BE2C (cell line): Measurements from ENCODE around the gene DRGX.

Source experiments
- DNase-seq: peaks from one replicate; pipeline ENCODE4 v3.0.0-alpha.2; 2020
- H3K27me3 ChIP-seq: fragments of 250-450 bp; sonication (Bioruptor Pico); 2 replicates; pipeline ENCODE4 v1.5.1; 2020; ENCODE audit warnings: mild to moderate bottlenecking
- H3K36me3 ChIP-seq: fragments of 250-450 bp; sonication (Bioruptor Pico); 2 replicates; pipeline ENCODE4 v1.5.1; 2020; ENCODE audit warnings: mild to moderate bottlenecking
- H3K4me1 ChIP-seq: fragments of 250-450 bp; sonication (Bioruptor Pico); 2 replicates; pipeline ENCODE4 v1.5.1; 2020
- H3K4me3 ChIP-seq: 2 replicates; pipeline ENCODE4 v1.5.1; 2011; ENCODE audit warnings: low read depth, low read length
- H3K9me3 ChIP-seq: fragments of 250-450 bp; sonication (Bioruptor Pico); 2 replicates; pipeline ENCODE4 v1.5.1; 2020
- TF ChIP-seq, protein P1 (sequence below): IDR thresholded peaks from 2 replicates; pipeline ENCODE4 v1.5.1; 2012; ENCODE audit warnings: mild to moderate bottlenecking, low read depth, low read length

The DRGX gene

DNA sequence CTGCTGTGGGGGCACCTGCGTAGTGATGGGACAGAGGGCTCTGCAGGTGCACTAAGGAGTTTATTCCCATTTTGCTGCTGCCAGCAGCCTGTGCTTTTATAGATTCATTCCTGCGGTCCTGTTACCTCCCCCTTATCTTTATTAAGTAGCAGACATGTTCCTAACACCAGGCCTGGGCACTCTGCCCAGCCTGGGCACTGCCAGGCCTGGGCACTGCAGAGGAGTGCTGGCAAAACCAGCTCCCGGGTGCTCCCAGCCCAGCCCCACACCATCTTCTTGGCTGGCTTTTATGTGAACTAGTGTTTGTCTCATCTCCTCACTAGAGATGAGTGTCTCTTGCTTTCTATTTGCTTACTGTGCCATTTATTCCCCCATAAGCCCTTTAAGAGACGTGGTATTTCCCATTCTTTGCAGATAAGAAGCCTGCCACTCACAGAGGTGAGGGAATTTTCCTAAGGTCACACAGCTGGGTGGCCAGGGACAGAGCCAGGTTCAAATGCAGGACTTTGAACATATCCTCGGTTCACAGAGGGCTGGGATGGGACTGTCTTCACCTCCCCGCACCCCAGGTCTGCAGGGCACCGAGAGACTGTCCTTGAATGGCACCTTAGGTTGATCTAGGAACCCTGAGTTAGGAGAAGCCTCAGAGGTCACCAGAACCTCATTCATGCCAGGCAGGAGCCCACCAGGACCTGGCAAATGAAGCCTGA is 14.6 kb upstream of the DRGX start:
- H3K9me3 ChIP-seq: no peaks in the 10 kb centered on the region
- no peak for DNase-seq
- H3K4me1 ChIP-seq: no peaks in the 10 kb centered on the region
- H3K36me3 ChIP-seq: no peaks in the 10 kb centered on the region
- no peak overlapping the region for H3K4me3 ChIP-seq
- TF ChIP-seq, protein P1, sequence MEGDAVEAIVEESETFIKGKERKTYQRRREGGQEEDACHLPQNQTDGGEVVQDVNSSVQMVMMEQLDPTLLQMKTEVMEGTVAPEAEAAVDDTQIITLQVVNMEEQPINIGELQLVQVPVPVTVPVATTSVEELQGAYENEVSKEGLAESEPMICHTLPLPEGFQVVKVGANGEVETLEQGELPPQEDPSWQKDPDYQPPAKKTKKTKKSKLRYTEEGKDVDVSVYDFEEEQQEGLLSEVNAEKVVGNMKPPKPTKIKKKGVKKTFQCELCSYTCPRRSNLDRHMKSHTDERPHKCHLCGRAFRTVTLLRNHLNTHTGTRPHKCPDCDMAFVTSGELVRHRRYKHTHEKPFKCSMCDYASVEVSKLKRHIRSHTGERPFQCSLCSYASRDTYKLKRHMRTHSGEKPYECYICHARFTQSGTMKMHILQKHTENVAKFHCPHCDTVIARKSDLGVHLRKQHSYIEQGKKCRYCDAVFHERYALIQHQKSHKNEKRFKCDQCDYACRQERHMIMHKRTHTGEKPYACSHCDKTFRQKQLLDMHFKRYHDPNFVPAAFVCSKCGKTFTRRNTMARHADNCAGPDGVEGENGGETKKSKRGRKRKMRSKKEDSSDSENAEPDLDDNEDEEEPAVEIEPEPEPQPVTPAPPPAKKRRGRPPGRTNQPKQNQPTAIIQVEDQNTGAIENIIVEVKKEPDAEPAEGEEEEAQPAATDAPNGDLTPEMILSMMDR: no peak
- H3K27me3 ChIP-seq: peaks cover 21% of the 10 kb centered on the region; the same call in 1 of the 2 replicates

DNA sequence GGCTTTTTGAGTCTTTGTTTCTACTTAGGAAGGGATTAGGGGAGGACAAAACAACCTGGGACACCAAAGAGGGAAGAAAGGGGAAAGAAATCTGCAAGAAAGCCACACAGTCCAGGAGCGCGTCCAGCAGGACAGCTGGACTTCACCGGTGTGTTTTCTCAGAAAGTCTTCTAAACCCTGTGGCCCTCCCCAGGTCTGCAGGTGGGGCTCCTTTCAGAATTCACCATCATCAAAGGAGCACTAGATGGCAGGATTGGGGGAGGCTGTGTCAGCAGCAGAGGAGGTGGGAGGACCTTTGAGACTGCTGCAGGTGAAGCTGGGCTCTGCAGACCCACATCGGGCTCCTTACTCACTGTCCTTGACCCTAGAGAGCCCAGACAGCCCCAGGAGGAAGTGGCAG is 13.9 kb upstream of the DRGX start:
- no peak for DNase-seq
- Histone ChIP-seq H3K9me3 (no peaks in the 10 kb centered on the region), H3K4me1 (no peaks in the 10 kb centered on the region), H3K36me3 (no peaks in the 10 kb centered on the region), H3K27me3 (peaks cover 21% of the 10 kb centered on the region; the same call in 1 of the 2 replicates), H3K4me3 (no peak overlapping the region)
- TF ChIP-seq, protein P1: no peak

DNA sequence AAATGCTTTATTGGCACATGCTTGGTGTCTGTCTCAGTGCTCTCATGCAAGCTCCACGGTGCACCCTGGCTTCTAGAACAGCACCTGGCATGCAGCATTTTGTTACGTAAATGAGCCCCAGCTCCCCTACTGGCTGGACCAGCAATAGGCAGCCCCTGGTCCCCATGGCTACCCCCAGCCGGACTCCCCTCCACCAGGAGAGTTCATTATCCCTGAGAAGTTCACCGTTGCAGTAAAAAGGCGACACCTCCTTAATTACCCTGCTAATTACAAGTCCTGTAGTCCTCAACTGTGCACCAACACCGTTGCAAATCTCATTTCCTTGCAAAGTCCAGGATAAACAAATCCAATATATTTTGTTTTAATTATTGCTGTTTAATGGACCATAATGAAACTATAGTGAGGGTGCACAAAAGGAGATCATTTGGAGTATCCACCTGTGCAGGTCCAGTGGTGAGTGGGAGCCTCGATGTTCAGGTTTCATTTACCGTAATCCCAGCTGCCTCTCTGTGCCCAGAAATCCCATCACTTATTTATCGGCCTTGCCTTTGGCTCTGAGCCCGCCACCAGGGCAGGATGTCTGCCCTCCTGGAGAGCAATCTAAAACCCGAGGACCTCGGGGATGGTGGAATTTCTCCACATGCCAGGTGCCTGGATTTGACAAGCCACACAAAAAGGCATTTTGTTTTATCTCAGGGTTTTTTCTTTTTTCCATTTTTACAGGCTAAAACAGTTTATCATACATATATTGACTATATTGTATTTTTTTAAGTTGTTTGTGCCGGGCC is 12.8 kb upstream of the DRGX start:
- Histone ChIP-seq H3K9me3 (no peaks in the 10 kb centered on the region), H3K4me1 (no peaks in the 10 kb centered on the region), H3K27me3 (peaks cover 25% of the 10 kb centered on the region; the same call in 1 of the 2 replicates), H3K4me3 (no peak overlapping the region), H3K36me3 (no peaks in the 10 kb centered on the region)
- TF ChIP-seq, protein P1: peak; percentile 50
- peak; percentile 28 for DNase-seq

DNA sequence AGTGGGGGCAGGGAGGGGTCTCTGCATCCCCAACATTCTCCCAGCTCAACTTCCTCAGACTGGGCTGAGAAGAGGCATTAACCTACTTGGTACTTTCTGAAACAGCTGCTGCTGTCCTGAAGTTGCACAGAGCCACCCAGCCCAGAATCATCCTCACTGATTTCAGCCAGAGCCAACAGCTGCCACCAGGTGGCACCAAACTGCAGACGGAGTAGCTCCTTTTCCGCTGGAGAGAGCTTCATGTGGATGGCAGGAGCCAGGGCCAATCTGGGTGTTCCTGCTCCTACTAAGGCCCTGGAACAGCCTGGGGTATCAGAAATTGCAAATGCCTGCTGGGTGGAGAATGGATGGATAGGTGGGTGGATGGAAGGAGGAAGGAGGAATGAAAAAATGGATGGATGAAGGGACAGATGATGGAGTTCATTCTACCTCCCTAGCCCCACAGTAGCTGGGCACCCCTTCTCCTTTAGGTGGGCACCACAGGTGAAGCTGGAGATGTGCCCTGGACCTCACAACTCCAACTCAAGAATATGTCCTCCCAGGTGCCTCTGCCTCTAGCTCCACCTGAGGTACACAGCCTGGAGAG is 11.8 kb upstream of the DRGX start:
- H3K27me3 ChIP-seq: peaks cover 30% of the 10 kb centered on the region
- H3K36me3 ChIP-seq: no peaks in the 10 kb centered on the region
- TF ChIP-seq, protein P1: peak; percentile 94
- H3K4me1 ChIP-seq: no peaks in the 10 kb centered on the region
- DNase-seq: peak; percentile 81
- H3K4me3 ChIP-seq: no peak overlapping the region
- no peaks in the 10 kb centered on the region for H3K9me3 ChIP-seq

DNA sequence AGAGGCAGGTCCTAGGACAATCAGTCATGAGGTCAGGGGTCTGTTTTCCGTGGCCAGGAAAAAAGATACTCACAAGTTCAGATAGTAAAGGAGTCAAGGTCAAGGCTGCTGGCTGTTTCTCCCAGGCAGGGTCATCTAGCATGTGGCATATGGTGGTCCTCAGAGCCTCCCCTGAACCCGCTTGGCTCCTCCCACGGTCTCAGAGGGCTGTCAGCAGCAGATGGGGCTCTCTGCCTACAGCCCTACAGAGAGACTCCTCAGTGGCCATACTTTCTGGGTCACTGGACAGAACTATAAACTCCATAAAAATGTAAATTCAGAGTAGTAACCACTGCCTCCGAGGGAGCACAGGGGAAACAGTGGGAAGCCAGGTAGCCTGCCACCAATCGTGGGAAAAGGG is 11.3 kb upstream of the DRGX start:
- no peaks in the 10 kb centered on the region for H3K9me3 ChIP-seq
- no peaks in the 10 kb centered on the region for H3K36me3 ChIP-seq
- H3K27me3 ChIP-seq: peaks cover 33% of the 10 kb centered on the region
- DNase-seq: no peak
- H3K4me1 ChIP-seq: no peaks in the 10 kb centered on the region
- no peak overlapping the region for H3K4me3 ChIP-seq
- TF ChIP-seq, protein P1: no peak
